ENCODE measurements around the gene CLUH.

DNA sequence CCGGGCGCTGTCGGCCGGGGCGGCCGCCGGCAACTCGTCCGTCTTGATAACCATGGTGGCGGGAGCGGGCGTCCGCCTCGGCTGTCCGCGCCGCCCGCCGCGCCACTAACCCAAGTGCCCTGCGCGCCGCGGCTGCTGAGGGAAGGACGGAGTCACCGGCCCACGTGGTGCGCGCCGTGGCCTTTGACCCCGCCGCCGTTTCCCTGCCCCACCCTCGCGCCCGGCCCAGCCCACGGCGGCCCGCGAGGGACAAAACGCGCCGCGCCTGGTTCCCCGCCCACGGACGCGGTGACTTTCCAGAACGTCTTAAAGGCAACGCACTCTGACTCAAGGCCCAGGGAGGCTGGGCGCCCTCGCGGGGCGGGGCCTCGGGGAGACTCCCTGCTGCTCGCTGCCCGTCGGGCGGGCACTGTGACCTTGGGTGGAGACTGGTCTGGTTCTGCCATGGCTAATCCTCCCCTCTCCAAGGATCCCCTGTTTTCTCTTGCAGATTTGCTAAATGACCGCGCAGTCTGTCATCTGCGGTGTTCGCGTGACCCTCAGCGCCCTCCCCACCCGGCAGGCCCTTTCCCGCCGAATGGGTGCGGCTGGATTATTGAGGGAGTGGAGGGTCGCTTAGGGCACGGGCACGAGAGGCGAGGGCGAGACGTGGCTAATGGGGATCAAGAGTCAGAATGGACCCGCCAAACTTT lies at the start of gene CLUH:
- TF ChIP-seq CTCF (IDR thresholded peaks at IDR 0.05), result peak in 1 of 4 experiments; percentile 24
- TF ChIP-seq POLR2A (IDR thresholded peaks at IDR 0.05), result peak; percentile 73

Measured in prostate gland (tissue), 2 donors.